Measurements from ENCODE around the gene CMBL.

Gene CMBL

DNA sequence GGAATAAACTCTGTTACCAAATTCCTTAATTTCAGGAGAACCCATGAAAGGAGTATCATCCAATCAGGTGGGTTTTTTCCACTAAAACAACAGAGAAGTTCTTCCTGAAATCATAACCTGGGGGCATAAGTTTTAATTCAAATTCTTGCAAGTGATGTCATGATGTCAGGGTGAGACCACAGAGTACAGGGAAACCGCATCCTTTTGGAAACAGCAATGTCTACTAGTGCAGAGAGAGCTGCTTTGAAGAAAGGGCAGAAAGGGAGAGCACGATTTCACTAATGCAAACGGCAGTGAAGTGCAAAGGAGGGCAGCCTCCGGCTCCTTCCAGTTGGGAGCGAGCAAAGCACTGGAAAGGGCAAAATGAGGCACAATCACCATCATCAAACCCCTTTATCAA, 20.6 kb upstream of the CMBL start:
- H3K9me3 ChIP-seq (ENCODE audit: insufficient read depth, low read length) = no peaks in the 10 kb centered on the region
- H3K27ac ChIP-seq (ENCODE audit: low read length) = no peak overlapping the region
- H4K20me1 ChIP-seq (ENCODE audit: insufficient read depth, low read length) = no peaks in the 10 kb centered on the region
- H3K4me2 ChIP-seq (ENCODE audit: low read length) = no peak overlapping the region
- no peak overlapping the region for H3K4me3 ChIP-seq (ENCODE audit: low read length)
- TF ChIP-seq EZH2phosphoT487 (IDR thresholded peaks at IDR 0.05; ENCODE audit: low read depth) = no peak
- TF ChIP-seq, protein P1, sequence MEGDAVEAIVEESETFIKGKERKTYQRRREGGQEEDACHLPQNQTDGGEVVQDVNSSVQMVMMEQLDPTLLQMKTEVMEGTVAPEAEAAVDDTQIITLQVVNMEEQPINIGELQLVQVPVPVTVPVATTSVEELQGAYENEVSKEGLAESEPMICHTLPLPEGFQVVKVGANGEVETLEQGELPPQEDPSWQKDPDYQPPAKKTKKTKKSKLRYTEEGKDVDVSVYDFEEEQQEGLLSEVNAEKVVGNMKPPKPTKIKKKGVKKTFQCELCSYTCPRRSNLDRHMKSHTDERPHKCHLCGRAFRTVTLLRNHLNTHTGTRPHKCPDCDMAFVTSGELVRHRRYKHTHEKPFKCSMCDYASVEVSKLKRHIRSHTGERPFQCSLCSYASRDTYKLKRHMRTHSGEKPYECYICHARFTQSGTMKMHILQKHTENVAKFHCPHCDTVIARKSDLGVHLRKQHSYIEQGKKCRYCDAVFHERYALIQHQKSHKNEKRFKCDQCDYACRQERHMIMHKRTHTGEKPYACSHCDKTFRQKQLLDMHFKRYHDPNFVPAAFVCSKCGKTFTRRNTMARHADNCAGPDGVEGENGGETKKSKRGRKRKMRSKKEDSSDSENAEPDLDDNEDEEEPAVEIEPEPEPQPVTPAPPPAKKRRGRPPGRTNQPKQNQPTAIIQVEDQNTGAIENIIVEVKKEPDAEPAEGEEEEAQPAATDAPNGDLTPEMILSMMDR (IDR thresholded peaks at IDR 0.05; ENCODE audit: low read depth, low read length) = no peak
- H3K79me2 ChIP-seq (ENCODE audit: low read length) = no peaks in the 10 kb centered on the region
- H3K9ac ChIP-seq (ENCODE audit: low read length) = no peak overlapping the region
- no peaks in the 10 kb centered on the region for H3K4me1 ChIP-seq (ENCODE audit: low read length)
- no peaks in the 10 kb centered on the region for H3K36me3 ChIP-seq (replicated peaks; ENCODE audit: low read depth, low read length)
- H3K27me3 ChIP-seq (ENCODE audit: low read depth, low read length) = 0 out of 2 replicates have a peak, but pooled peaks cover 5% of the 10 kb centered on the region
- no peak overlapping the region for H2AFZ ChIP-seq (ENCODE audit: low read depth, low read length)

DNA sequence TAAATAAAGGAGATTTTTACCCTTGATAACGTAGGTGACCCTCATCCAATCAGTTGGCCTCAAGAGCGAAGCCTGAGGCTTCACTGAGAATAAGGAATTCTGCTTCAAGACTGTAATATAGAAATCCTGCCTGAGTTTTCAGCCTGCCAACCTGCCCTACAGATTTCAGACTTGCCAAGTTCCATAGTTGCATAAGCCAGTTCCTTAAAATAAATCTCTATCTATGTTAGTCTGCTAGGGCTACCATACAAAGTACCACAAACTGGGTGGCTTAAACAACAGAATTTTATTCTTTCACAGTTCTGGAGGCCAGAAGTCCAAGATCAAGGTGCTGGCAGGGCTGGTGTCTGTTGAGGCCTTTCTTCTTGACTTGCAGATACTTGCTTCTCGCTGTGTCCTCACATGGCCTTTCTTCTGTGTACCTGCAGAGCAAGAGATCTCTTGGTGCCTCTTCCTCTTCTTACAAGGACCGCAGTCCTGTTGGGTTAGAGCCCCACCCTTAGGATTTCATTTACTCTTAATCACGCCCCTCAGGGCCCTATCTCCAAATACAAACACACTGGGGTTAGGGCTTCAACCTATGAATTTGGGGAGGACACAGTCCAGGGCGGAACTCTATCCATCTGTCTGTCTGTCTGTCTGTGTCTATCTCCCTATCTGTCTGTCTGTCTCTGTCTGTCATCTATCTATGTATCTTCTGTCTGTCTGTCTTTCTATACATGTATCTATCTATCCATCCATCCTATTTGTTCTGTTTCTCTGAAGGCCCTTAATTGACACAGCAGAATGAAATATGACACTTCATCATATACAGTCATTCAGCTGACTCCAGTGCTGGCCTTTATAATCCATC, 17.0 kb upstream of the CMBL start:
- no peak overlapping the region for H3K27ac ChIP-seq (ENCODE audit: low read length)
- no peaks in the 10 kb centered on the region for H3K4me1 ChIP-seq (ENCODE audit: low read length)
- no peaks in the 10 kb centered on the region for H3K36me3 ChIP-seq (replicated peaks; ENCODE audit: low read depth, low read length)
- H3K79me2 ChIP-seq (ENCODE audit: low read length) = no peaks in the 10 kb centered on the region
- no peak overlapping the region for H3K4me2 ChIP-seq (ENCODE audit: low read length)
- no peak overlapping the region for H3K4me3 ChIP-seq (ENCODE audit: low read length)
- no peak overlapping the region for H3K9ac ChIP-seq (ENCODE audit: low read length)
- no peaks in the 10 kb centered on the region for H3K9me3 ChIP-seq (ENCODE audit: insufficient read depth, low read length)
- TF ChIP-seq, protein P1 (IDR thresholded peaks at IDR 0.05; ENCODE audit: low read depth, low read length) = no peak
- no peak for TF ChIP-seq EZH2phosphoT487 (IDR thresholded peaks at IDR 0.05; ENCODE audit: low read depth)
- no peaks in the 10 kb centered on the region for H4K20me1 ChIP-seq (ENCODE audit: insufficient read depth, low read length)
- no peaks in the 10 kb centered on the region for H3K27me3 ChIP-seq (ENCODE audit: low read depth, low read length)
- no peak overlapping the region for H2AFZ ChIP-seq (ENCODE audit: low read depth, low read length)

DNA sequence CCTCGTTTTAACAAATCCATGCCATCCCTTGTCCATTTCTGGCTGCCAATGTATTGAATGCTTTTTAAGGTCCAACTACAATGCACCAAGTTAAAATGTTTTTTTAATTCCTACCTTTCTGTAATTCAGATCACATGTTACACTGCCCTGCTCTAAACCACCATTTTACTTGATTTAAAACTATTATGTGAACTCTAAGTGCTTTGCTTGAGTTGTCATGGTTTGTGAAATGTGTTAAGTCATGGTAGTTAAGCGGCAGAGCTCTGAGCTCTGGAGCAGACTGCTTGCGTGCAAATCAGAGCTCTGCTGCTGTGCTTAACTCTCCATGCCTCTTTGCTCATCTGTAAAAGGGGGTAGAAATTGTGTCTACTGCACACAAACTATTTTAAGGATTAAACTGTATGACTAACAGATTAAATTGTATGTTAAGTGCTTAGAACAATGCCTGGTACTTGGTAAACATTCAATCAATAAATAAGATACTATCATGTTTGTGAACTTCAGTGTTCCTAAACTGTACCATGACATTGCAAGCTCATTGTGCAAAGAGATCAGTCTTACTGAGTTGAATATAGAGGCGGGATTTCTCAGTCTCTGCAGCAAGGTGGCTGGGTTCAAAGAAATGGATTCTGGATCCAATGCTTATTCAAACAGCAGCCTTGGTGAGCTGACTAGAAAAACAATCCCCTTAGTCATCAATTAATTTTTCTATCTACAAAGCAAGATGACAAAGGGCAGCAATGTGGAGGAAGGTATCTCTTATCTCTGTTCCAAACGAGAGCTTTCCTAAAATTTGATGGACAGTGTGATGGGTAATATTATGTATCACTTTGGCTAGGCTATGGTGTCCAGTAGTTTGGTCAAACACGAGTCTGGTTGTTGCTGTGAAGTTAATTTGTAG, 16.1 kb upstream of the CMBL start:
- Histone ChIP-seq H3K9me3 (ENCODE audit: insufficient read depth, low read length) (no peaks in the 10 kb centered on the region), H3K27me3 (ENCODE audit: low read depth, low read length) (no peaks in the 10 kb centered on the region), H3K27ac (ENCODE audit: low read length) (no peak overlapping the region), H3K4me2 (ENCODE audit: low read length) (no peak overlapping the region), H3K36me3 (replicated peaks; ENCODE audit: low read depth, low read length) (no peaks in the 10 kb centered on the region), H3K4me1 (ENCODE audit: low read length) (no peaks in the 10 kb centered on the region), H2AFZ (ENCODE audit: low read depth, low read length) (no peak overlapping the region), H4K20me1 (ENCODE audit: insufficient read depth, low read length) (no peaks in the 10 kb centered on the region), H3K4me3 (ENCODE audit: low read length) (no peak overlapping the region), H3K79me2 (ENCODE audit: low read length) (no peaks in the 10 kb centered on the region), H3K9ac (ENCODE audit: low read length) (no peak overlapping the region)
- no peak for TF ChIP-seq EZH2phosphoT487 (IDR thresholded peaks at IDR 0.05; ENCODE audit: low read depth)

DNA sequence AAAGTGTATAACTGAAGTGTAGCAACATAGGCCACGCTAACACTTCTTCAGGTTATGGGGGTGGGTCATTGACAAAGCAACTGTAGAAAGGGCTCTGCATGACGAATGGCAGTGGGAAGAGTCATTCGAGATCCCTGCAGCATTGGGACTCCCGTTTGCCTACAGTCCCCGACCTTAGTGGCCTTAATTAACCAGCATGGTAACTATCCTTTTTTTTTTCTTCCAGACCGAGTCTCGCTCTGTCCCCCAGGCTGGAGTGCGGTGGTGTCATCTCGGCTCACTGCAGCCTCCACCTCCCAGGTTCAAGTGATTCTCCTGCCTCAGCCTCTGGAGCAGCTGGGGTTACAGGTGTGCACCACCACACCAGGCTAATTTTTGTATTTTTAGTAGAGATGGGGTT, 14.2 kb upstream of the CMBL start:
- Histone ChIP-seq H3K36me3 (replicated peaks; ENCODE audit: low read depth, low read length) (no peaks in the 10 kb centered on the region), H3K9ac (ENCODE audit: low read length) (no peak overlapping the region), H2AFZ (ENCODE audit: low read depth, low read length) (no peak overlapping the region), H3K4me2 (ENCODE audit: low read length) (no peak overlapping the region), H3K4me1 (ENCODE audit: low read length) (peaks cover 11% of the 10 kb centered on the region), H3K79me2 (ENCODE audit: low read length) (no peaks in the 10 kb centered on the region), H4K20me1 (ENCODE audit: insufficient read depth, low read length) (no peaks in the 10 kb centered on the region), H3K4me3 (ENCODE audit: low read length) (no peak overlapping the region), H3K9me3 (ENCODE audit: insufficient read depth, low read length) (no peaks in the 10 kb centered on the region), H3K27me3 (ENCODE audit: low read depth, low read length) (no peaks in the 10 kb centered on the region), H3K27ac (ENCODE audit: low read length) (no peak overlapping the region)
- TF ChIP-seq, protein P1 (IDR thresholded peaks at IDR 0.05; ENCODE audit: low read depth, low read length) = no peak
- no peak for TF ChIP-seq EZH2phosphoT487 (IDR thresholded peaks at IDR 0.05; ENCODE audit: low read depth)

Measured in OCI-LY3 (cell line).